ENCODE results near the gene TFDP1. TPM values are rescaled to one million over a fixed set of nuclear protein-coding genes. Genes with fewer than 3 reads are reported as not detected.
"Not testable (repeated sequence)": the region's sequence is repeated elsewhere in the genome, so short reads cannot be mapped to it uniquely, and the experiment has no call there.

The TFDP1 gene
- total RNA-seq, 1 experiment from 2014 or later: 177 TPM

GRCh38 chr13:113567681-113568080 lies 16.9 kb upstream of the TFDP1 start:
- no peak for DNase-seq (ENCODE audit: low spot score)

- no peak for DNase-seq (ENCODE audit: low spot score)
Measured at GRCh38 chr13:113573065-113573464, 11.5 kb upstream of the TFDP1 start.

- no peak for DNase-seq (ENCODE audit: low spot score)
Measured at GRCh38 chr13:113576597-113576996, 8.0 kb upstream of the TFDP1 start.

DNA sequence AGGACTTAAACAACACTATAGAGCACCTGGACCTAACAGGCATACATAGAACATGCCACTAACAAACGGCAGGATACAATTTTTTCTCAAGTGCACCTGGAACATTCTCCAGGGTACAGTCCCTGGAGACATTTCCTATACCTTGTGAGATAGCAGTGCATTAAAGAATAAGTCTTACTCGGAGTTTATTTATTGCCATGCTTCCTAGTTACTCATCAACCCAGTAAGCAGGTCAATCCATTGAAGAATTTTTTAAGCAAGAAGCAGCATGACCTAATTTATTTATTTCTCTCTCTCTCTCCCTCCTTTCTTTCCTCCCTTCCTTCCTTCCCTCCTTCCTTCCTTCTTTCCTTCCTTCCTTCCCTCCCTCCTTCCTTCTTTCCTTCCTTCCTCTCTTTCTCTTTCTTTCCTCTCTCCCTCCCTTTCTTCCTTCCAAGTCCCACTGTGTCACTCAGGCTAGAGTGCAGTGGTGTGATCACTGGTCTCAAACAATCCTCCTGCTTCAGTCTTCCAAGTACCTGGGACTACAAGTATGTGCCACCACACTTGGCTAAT lies 6.6 kb upstream of the TFDP1 start:
- no peak for DNase-seq (ENCODE audit: low spot score)

- no peak for DNase-seq (ENCODE audit: low spot score)
Measured at GRCh38 chr13:113579686-113580085, 4.9 kb upstream of the TFDP1 start.

- DNase-seq (ENCODE audit: low spot score): no peak
Measured at GRCh38 chr13:113581871-113582270, 2.7 kb upstream of the TFDP1 start.

GRCh38 chr13:113582841-113583631 lies 1.5 kb upstream of the TFDP1 start:
- DNase-seq (ENCODE audit: low spot score): peak; percentile 36

- peak; percentile 34 for DNase-seq (ENCODE audit: low spot score)
Measured at GRCh38 chr13:113584870-113585671, 518 bp downstream of the TFDP1 start.

GRCh38 chr13:113585896-113586295 lies 1.3 kb downstream of the TFDP1 start:
- DNase-seq (ENCODE audit: low spot score): peak; percentile 70

- DNase-seq (ENCODE audit: low spot score): no peak
Measured at GRCh38 chr13:113586661-113587479, 2.3 kb downstream of the TFDP1 start.

GRCh38 chr13:113588394-113589111 lies 4.0 kb downstream of the TFDP1 start:
- no peak for DNase-seq (ENCODE audit: low spot score)

- DNase-seq (ENCODE audit: low spot score): no peak
Measured at GRCh38 chr13:113589251-113589960, 4.9 kb downstream of the TFDP1 start.

DNA sequence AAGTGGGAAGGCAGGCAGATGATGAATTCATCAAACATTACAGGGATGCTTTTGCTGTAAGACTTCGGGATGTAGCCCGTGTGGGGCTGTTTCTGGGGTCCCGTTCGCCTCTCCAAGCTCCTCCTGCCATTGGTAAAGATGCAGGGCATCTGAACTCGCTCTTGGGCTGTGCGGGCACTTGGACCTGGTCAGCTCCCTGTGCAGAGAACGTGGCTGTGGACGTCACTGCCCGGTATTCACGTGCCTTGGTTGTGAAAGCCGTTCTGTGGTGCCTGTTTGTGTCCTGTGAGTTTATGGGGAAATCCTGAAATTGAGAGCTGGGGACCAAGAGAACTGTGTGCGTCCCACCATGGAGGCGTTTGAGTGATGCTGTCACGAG lies 5.4 kb downstream of the TFDP1 start:
- DNase-seq (ENCODE audit: low spot score): no peak

DNA sequence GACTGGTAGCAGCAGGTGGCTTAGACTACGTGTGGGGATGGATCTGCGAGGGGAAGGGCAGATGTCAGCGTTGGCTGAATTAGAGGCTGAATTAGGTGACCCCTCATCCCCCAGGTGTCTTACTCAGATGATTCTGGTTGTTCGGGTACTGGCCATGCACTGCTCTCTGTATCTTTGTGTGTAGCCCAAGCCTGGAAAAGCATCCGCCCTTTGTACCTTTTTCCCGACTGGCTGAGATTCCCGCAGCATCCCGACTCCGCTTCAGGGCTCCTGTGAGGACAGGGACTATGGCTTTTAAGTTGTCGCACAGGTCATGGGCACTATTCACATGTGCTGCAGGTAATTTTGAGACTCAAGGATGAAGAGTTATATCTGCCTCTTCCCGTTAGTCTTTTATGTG lies 7.2 kb downstream of the TFDP1 start:
- no peak for DNase-seq (ENCODE audit: low spot score)

DNA sequence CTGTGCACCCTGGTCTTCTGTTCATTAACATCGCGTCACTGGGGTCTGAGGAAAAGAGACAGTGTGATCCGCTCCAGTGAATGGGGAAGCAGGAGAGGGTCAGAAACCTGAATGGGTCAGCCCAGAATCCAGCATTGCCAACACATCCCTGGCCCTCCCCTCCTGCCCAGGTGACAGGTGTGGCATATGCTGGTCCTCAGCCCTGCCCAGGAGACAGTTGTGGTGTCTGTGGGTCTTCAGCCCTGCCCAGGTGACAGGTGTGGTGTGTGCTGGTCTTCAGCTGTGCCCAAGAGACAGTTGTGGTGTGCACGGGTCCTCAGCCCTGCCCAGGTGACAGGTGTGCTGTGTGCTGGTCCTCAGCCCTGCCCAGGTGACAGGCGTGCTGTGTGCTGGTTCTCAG lies 8.0 kb downstream of the TFDP1 start:
- DNase-seq (ENCODE audit: low spot score): no peak

GRCh38 chr13:113594066-113594821 lies 9.7 kb downstream of the TFDP1 start:
- not testable (repeated sequence) for DNase-seq (ENCODE audit: low spot score)

- DNase-seq (ENCODE audit: low spot score): no peak
Measured at GRCh38 chr13:113595131-113595530, 10.6 kb downstream of the TFDP1 start.

- DNase-seq (ENCODE audit: low spot score): no peak
Measured at GRCh38 chr13:113596321-113597200, 12.0 kb downstream of the TFDP1 start.

Measured in HT-29 (cell line).